ENCODE measurements around the gene WDR55. TPM values are rescaled to one million over a fixed set of nuclear protein-coding genes. Genes with fewer than 3 reads are reported as not detected.
"Not testable (repeated sequence)": the region's sequence is repeated elsewhere in the genome, so short reads cannot be mapped to it uniquely, and the experiment has no call there.

Gene WDR55
- total RNA-seq, 1 donor from 2014 or later = 10.1 TPM

DNA sequence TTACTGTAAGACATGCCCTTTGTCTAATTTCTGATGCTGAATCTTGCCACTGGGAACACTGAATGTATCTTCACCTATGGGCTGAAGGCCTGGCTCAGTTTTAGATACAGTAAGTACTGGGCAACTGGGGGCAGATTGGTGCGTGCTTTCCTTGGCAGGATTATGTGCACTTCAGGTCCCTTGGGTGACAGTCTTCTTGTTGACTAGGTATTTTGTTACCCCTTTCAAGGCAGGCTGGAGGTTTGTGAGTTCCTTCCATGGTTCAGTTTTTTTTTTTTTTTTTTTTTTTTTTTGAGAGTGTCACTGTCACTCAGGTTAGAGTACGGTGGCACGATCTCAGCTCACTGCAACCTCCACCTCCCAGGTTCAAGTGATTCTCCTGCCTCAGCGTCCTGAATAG lies 43.1 kb downstream of the WDR55 start:
- TF ChIP-seq, protein P1, sequence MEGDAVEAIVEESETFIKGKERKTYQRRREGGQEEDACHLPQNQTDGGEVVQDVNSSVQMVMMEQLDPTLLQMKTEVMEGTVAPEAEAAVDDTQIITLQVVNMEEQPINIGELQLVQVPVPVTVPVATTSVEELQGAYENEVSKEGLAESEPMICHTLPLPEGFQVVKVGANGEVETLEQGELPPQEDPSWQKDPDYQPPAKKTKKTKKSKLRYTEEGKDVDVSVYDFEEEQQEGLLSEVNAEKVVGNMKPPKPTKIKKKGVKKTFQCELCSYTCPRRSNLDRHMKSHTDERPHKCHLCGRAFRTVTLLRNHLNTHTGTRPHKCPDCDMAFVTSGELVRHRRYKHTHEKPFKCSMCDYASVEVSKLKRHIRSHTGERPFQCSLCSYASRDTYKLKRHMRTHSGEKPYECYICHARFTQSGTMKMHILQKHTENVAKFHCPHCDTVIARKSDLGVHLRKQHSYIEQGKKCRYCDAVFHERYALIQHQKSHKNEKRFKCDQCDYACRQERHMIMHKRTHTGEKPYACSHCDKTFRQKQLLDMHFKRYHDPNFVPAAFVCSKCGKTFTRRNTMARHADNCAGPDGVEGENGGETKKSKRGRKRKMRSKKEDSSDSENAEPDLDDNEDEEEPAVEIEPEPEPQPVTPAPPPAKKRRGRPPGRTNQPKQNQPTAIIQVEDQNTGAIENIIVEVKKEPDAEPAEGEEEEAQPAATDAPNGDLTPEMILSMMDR (IDR thresholded peaks at IDR 0.05) = no peak
- Histone ChIP-seq H3K9me3 (no peaks in the 10 kb centered on the region), H3K4me1 (peaks cover 0 to 4% of the 10 kb centered on the region in 2 donors), H3K36me3 (peaks cover 28 to 38% of the 10 kb centered on the region in 2 donors), H3K27me3 (no peaks in the 10 kb centered on the region), H3K27ac (peak overlapping the region; percentile 42 to 64), H3K4me3 (no peak overlapping the region)
- intact Hi-C loops (cut with DNase I) = no loop called here
- DNase-seq (ENCODE audit: low spot score in 2 of 2) = no peak

DNA sequence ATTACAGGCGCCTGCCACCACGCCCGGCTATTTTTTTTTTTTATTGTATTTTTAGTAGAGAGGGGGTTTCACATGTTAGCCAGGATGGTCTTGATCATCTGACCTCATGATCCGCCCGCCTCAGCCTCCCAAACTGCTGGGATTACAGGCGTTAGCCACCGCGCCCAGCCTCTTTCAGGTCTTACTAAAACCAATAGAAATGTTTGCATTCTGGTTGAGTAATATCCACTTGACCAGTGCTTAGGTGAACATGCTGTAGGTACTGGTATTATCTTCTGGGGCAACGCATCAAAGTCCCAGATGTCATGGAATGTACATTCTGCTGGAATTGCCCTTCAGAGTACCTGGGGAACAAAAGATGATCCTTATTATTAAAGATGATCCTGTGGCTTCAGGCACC lies 44.1 kb downstream of the WDR55 start:
- DNase-seq (ENCODE audit: low spot score in 2 of 2); H3K4me1 ChIP-seq; H3K27me3 ChIP-seq; H3K9me3 ChIP-seq; H3K4me3 ChIP-seq; intact Hi-C loops (cut with DNase I); H3K27ac ChIP-seq: not testable (repeated sequence)
- peaks cover 19 to 28% of the 10 kb centered on the region in 2 donors for H3K36me3 ChIP-seq

DNA sequence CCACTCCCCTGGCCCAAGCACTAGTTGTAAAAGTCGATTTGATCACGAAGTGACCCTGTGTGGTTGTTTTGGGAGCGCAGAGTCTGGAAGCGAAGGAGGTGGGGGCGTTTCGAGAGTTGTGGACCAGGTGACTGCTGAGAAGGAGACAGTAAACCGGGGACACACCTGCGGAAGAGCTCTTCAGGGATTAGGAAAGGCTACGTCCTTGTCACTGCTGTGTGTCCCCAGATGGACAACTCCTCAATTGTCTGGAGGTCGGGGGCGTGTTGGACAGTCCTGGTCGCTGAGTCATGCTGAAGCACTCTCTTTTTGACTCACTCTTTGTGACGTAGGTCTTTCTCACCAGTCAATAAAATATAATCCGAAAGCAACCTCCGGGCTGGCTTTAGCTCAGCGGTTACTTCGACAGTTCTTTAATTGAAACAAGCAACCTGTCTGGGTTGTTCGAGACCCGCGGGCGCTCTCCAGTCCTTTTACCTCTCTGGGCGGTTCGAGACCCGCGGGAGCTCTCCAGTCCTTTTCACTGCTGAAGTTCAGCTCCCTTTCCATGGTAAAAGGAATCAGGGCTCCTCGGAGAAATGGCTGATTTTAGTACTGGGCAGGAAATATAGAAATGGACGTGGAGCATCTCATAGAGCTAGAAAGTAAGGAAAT lies 46.3 kb downstream of the WDR55 start:
- Histone ChIP-seq H3K27ac (peak overlapping the region; percentile 90 to 94), H3K4me3 (peak overlapping the region; percentile 64 to 71), H3K36me3 (peaks cover 0 to 6% of the 10 kb centered on the region in 2 donors), H3K9me3 (no peaks in the 10 kb centered on the region), H3K27me3 (no peaks in the 10 kb centered on the region), H3K4me1 (peaks cover 0 to 4% of the 10 kb centered on the region in 2 donors)
- DNase-seq (ENCODE audit: low spot score in 2 of 2) = peak; percentile 76 to 97
- TF ChIP-seq, protein P1 (IDR thresholded peaks at IDR 0.05) = no peak
- intact Hi-C loops (cut with DNase I) = loop anchor here (1.0 to 10.0 kb wide), 5 partner anchors 11 to 614 kb away; partner anchors contain the start of genes APBB3, SLC35A4, TAF7 and ZMAT2

DNA sequence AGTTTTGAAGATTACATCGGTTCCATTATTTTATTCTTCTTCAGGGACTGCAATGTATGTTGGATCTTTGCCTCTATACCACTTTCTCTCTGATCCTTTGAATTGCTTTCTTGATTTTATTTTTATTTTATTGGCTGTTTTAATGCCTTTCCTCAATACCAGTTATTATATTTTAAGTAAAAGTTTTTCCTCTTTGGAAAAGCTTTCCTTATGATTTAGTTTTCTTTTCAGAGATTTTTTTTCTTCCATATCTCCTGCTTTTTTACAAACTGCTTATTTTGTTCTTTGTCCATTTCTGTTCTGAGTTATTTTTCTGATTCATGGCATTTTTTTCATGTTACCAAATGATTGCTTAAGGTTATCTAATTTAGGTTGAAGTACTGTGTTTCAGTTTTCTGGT lies 47.1 kb downstream of the WDR55 start:
- H3K36me3 ChIP-seq = no peaks in the 10 kb centered on the region
- peak overlapping the region; percentile 90 to 94 for H3K27ac ChIP-seq
- peaks cover 0 to 4% of the 10 kb centered on the region in 2 donors for H3K4me1 ChIP-seq
- H3K27me3 ChIP-seq = no peaks in the 10 kb centered on the region
- intact Hi-C loops (cut with DNase I) = loop anchor here (1.0 to 10.0 kb wide), 5 partner anchors 11 to 613 kb away; partner anchors contain the start of genes APBB3, SLC35A4, TAF7 and ZMAT2
- TF ChIP-seq, protein P1 (IDR thresholded peaks at IDR 0.05) = no peak
- peak overlapping the region in 1 of 2 donors; percentile 64 for H3K4me3 ChIP-seq
- no peak for DNase-seq (ENCODE audit: low spot score in 2 of 2)
- no peaks in the 10 kb centered on the region for H3K9me3 ChIP-seq

DNA sequence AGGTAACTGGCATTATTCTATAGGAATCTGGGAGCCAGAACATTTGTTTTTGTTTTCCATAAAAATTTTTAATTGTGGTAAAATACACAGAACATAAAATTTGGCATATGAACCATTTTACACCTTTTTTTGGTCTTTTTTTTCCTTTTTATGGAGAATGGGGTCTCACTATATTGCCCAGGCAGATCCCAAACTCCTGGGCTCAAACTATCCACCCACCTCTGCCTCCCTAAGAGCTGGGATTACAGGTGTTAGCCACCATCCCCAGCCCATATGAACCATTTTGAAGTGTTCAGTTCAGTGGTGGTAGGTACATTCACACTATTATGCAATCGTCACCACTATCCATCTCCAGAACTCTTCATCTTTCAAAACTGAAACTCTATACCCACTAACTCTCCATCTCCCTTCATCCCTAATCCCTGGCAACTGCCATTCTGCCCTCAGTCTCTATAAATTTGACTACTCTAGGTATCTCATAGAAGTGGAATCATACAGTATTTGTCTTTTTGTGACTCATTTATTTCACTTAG lies 48.9 kb downstream of the WDR55 start:
- intact Hi-C loops (cut with DNase I) = loop anchor here (10.0 kb wide), 2 partner anchors 339 to 611 kb away; partner anchors contain the start of gene TAF7
- no peaks in the 10 kb centered on the region for H3K9me3 ChIP-seq
- H3K27ac ChIP-seq = no peak overlapping the region
- no peaks in the 10 kb centered on the region for H3K36me3 ChIP-seq
- H3K27me3 ChIP-seq = no peaks in the 10 kb centered on the region
- DNase-seq (ENCODE audit: low spot score in 2 of 2) = no peak
- TF ChIP-seq, protein P1 (IDR thresholded peaks at IDR 0.05) = no peak
- H3K4me1 ChIP-seq = peaks cover 0 to 4% of the 10 kb centered on the region in 2 donors
- H3K4me3 ChIP-seq = no peak overlapping the region

DNA sequence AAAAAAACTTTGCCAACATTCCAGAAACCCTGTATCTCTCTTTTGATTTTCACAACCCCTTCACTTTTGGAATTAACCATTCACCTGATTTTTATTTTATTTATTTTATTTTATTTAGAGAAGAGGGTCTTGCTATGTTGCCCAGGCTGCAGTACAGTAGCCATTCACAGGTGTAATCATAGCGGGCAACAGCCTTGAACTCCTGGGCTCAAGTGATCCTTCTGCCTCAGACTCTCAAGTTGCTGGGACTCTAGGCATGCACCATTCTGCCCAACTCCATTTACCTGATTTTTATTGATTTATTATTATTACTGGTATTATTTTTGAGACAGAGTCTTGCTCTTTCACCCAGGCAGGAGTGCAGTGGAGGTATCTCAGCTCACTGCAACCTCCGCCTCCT lies 51.5 kb downstream of the WDR55 start:
- intact Hi-C loops (cut with DNase I) = loop anchor here (10.0 kb wide), 2 partner anchors 341 to 609 kb away; partner anchors contain the start of gene TAF7
- not testable (repeated sequence) for H3K4me1 ChIP-seq; H3K27ac ChIP-seq; H3K9me3 ChIP-seq; H3K36me3 ChIP-seq; H3K27me3 ChIP-seq; H3K4me3 ChIP-seq; DNase-seq (ENCODE audit: low spot score in 2 of 2)
